Neural crest cell (in vitro differentiated cells): ENCODE results near the gene TMX4. TPM values are rescaled to one million over a fixed set of nuclear protein-coding genes. Genes with fewer than 3 reads are reported as not detected.
"Not testable (repeated sequence)": the region's sequence is repeated elsewhere in the genome, so short reads cannot be mapped to it uniquely, and the experiment has no call there.

ENCODE experiments used
- DNase-seq: peaks from one replicate; pipeline ENCODE4 v3.0.0; 2021; ENCODE audit warnings: low read depth, mixed read lengths, low spot score
- H3K27ac Mint-ChIP-seq: one replicate; pipeline ENCODE4 v1.8.0; 2021; ENCODE audit warnings: mild to moderate bottlenecking, mixed read lengths; ENCODE audit not compliant: unreplicated experiment
- H3K27me3 Mint-ChIP-seq: 2 replicates; pipeline ENCODE4 v1.8.0; 2021; ENCODE audit warnings: low read depth, mild to moderate bottlenecking, mixed read lengths
- H3K36me3 Mint-ChIP-seq: 2 replicates; pipeline ENCODE4 v1.8.0; 2021; ENCODE audit warnings: low read depth, mild to moderate bottlenecking, mixed read lengths
- H3K4me1 Mint-ChIP-seq: 2 replicates; pipeline ENCODE4 v1.8.0; 2021; ENCODE audit warnings: mixed read lengths
- H3K4me3 Mint-ChIP-seq: one replicate; pipeline ENCODE4 v1.8.0; 2021; ENCODE audit warnings: mild to moderate bottlenecking, mixed read lengths
- H3K9me3 Mint-ChIP-seq: 2 replicates; pipeline ENCODE4 v1.8.0; 2021; ENCODE audit warnings: mixed read lengths
- CTCF ChIP-seq: fragments of 200-600 bp; sonication (generic); conservative IDR thresholded peaks from 2 replicates; pipeline ENCODE4 v1.5.0; 2021; ENCODE audit warnings: antibody characterized with exemption, mild to moderate bottlenecking
- total RNA-seq: library from RNA; stranded (reverse); gene quantifications from 2 replicates; pipeline ENCODE4 v1.2.1, GENCODE V29; 2021

TMX4 gene
- total RNA-seq, 1 donor from 2014 or later, result 22.7 TPM

GRCh38 chr20:8033151-8033841, 13.7 kb upstream of the TMX4 start:
- Mint-ChIP-seq H3K36me3 (no peaks in the 10 kb centered on the region), H3K4me3 (no peak overlapping the region), H3K4me1 (no peaks in the 10 kb centered on the region), H3K27me3 (no peaks in the 10 kb centered on the region), H3K9me3 (no peaks in the 10 kb centered on the region), H3K27ac (no peak overlapping the region)
- DNase-seq, result no peak
- no peak for TF ChIP-seq CTCF

DNA sequence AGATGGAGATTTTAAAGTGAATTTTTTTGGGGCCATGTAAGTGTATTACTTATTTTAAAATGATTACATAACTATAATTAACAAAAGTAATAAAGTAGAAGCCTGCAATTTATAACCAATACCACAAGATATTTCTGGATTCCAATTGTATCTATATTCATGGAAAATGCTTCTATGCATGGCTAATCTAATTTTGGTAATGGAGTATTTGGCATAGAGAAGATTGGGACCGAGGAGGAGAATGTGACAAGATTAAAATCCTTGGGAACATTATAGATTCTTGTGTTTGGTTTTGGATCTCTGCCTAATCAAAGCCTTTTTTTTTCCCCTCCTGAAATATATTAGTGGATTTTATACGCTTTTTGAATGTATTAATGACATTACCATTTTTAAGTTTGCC, 12.9 kb upstream of the TMX4 start:
- Mint-ChIP-seq H3K36me3 (no peaks in the 10 kb centered on the region), H3K27me3 (no peaks in the 10 kb centered on the region), H3K9me3 (peaks cover 2% of the 10 kb centered on the region), H3K4me1 (no peaks in the 10 kb centered on the region), H3K27ac (no peak overlapping the region), H3K4me3 (no peak overlapping the region)
- TF ChIP-seq CTCF, result no peak
- DNase-seq, result no peak

DNA sequence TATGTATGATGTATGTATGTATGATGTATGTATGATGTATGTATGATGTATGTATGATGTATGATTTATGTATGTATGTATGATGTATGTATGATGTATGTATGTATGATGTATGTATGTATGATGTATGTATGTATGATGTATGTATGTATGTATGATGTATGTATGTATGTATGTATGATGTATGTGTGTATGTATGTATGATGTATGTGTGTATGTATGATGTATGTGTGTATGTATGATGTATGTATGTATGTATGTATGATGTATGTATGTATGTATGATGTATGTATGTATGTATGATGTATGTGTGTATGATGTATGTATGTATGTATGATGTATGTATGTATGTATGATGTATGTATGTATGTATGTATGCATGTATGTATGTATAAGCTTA, 12.0 kb upstream of the TMX4 start:
- not testable (repeated sequence) for DNase-seq, H3K27me3 Mint-ChIP-seq, H3K4me3 Mint-ChIP-seq, H3K27ac Mint-ChIP-seq, H3K9me3 Mint-ChIP-seq, H3K4me1 Mint-ChIP-seq, H3K36me3 Mint-ChIP-seq

GRCh38 chr20:8021541-8022269, 2.1 kb upstream of the TMX4 start:
- Mint-ChIP-seq H3K36me3 (no peaks in the 10 kb centered on the region), H3K9me3 (no peaks in the 10 kb centered on the region), H3K4me1 (peaks cover 10% of the 10 kb centered on the region), H3K4me3 (no peak overlapping the region), H3K27ac (no peak overlapping the region), H3K27me3 (no peaks in the 10 kb centered on the region)
- no peak for DNase-seq
- TF ChIP-seq CTCF, result no peak

DNA sequence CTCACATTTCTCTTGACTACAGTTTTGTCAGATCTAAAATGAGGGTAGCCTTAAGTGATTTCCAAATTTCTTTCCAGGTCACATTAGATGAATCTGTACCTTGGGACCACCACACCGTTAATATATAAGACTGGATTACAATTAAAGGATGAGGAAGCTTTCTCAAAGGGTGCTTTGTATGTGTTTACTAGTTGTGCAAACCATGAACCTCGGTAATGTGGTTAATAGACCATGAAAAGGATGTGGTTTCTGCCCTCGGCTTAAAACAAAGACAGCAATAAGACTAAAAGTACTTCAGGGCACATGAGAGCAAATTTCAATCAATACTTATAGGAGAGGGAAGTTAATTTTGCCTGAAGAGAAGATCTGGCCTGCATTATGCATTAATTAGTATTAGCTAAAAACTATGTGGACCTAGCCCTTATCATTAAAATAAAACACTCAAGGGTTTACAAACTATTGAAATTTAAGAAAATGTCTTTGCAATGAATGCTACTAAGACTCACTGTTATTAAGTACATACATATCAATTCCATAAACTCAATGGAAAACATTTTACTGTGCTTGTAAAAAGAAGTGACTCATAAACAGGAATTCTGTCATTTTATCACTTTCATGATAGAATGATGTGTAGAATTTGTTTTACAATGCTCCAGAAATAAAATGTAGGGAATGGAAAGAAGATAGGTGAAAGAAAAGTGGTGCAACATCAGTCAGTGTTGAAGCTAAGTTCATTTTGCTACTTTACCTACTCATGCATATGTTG, 936 bp upstream of the TMX4 start:
- H3K4me1 Mint-ChIP-seq, result peaks cover 10% of the 10 kb centered on the region
- no peak overlapping the region for H3K27ac Mint-ChIP-seq
- H3K36me3 Mint-ChIP-seq, result no peaks in the 10 kb centered on the region
- no peak overlapping the region for H3K4me3 Mint-ChIP-seq
- H3K27me3 Mint-ChIP-seq, result no peaks in the 10 kb centered on the region
- no peak for TF ChIP-seq CTCF
- H3K9me3 Mint-ChIP-seq, result no peaks in the 10 kb centered on the region
- no peak for DNase-seq

DNA sequence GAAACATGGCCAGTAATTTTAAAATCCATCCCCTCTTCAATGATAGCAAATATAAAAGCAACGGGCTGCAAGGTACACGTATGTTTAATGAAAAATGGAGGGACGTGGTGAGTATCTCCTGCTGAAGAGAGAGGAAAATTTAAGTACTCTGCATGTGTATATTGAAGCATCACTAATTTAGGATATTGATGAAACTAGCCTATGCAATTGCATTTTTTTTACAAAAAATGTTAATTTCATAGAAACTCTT, 362 bp upstream of the TMX4 start:
- Mint-ChIP-seq H3K27me3 (no peaks in the 10 kb centered on the region), H3K4me1 (peaks cover 10% of the 10 kb centered on the region), H3K4me3 (no peak overlapping the region), H3K9me3 (no peaks in the 10 kb centered on the region), H3K27ac (peak overlapping the region; percentile 95), H3K36me3 (no peaks in the 10 kb centered on the region)
- no peak for DNase-seq
- TF ChIP-seq CTCF, result no peak
